Measurements from ENCODE around the gene EFCAB5.

- TF ChIP-seq CTCF (IDR thresholded peaks at IDR 0.05; ENCODE audit: poor library complexity, severe bottlenecking) (no peak), POLR2AphosphoS5 (IDR thresholded peaks at IDR 0.05) (no peak), RAD21 (conservative IDR thresholded peaks at IDR 0.05) (no peak), SMC3 (conservative IDR thresholded peaks at IDR 0.05; ENCODE audit: poor library complexity) (no peak), MXI1 (conservative IDR thresholded peaks at IDR 0.05; ENCODE audit: poor library complexity, severe bottlenecking) (no peak), EZH2 (IDR thresholded peaks at IDR 0.05; ENCODE audit: borderline replicate concordance, insufficient read depth, low read length, poor library complexity, severe bottlenecking) (no peak), EP300 (conservative IDR thresholded peaks at IDR 0.05; ENCODE audit: poor library complexity, severe bottlenecking) (no peak), TAF1 (IDR thresholded peaks at IDR 0.05; ENCODE audit: low read depth) (no peak), REST (IDR thresholded peaks at IDR 0.05; ENCODE audit: borderline replicate concordance) (no peak)
Measured at GRCh38 chr17:30134551-30134950, 193.1 kb downstream of the EFCAB5 start.

All from neural cell (in vitro differentiated cells).